ENCODE measurements around the gene INTS11. TPM values are rescaled to one million over a fixed set of nuclear protein-coding genes. Genes with fewer than 3 reads are reported as not detected.
A peak's percentile ranks its signal among the peaks of the same experiment; 100 is the strongest.

Gene INTS11
- total and polyA plus RNA-seq, 5 donors from 2014 or later: 66.2 to 138 (median 69.2) TPM

GRCh38 chr1:1283821-1284220 lies 40.6 kb downstream of the INTS11 start:
- peaks cover 0 to 2% (median 0%) of the 10 kb centered on the region in 7 donors for H3K9me3 Mint-ChIP-seq
- Histone ChIP-seq H3K4me3 (ENCODE audit: low read depth, low read length) (no peak overlapping the region), H3K27ac (ENCODE audit: insufficient read depth, low read length, poor library complexity, severe bottlenecking) (no peak overlapping the region), H3K4me1 (ENCODE audit: control insufficient read depth, insufficient read depth, low read length, poor library complexity, severe bottlenecking) (no peaks in the 10 kb centered on the region), H3K9me3 (ENCODE audit: control insufficient read depth in 2 of 2, low read length in 2 of 2) (no peaks in the 10 kb centered on the region), H3K27me3 (ENCODE audit: control insufficient read depth, insufficient read depth, low read length) (no peaks in the 10 kb centered on the region), H3K36me3 (ENCODE audit: control insufficient read depth, insufficient read depth, low read length) (no peaks in the 10 kb centered on the region)
- no peak for DNase-seq
- H3K27me3 Mint-ChIP-seq: no peaks in the 10 kb centered on the region
- H3K36me3 Mint-ChIP-seq: no peaks in the 10 kb centered on the region
- H3K4me3 Mint-ChIP-seq: no peak overlapping the region
- H3K4me1 Mint-ChIP-seq: no peaks in the 10 kb centered on the region
- H3K27ac Mint-ChIP-seq: peak overlapping the region in 1 of 3 donors; percentile 20
- ATAC-seq (ENCODE audit: low read depth in 2 of 2): no peak

GRCh38 chr1:1282998-1283397 lies 41.5 kb downstream of the INTS11 start:
- ATAC-seq (ENCODE audit: low read depth in 2 of 2): no peak
- Mint-ChIP-seq H3K27me3 (no peaks in the 10 kb centered on the region), H3K4me3 (no peak overlapping the region), H3K36me3 (no peaks in the 10 kb centered on the region), H3K9me3 (peaks cover 0 to 2% (median 0%) of the 10 kb centered on the region in 7 donors), H3K27ac (no peak overlapping the region), H3K4me1 (no peaks in the 10 kb centered on the region)
- H3K27me3 ChIP-seq (ENCODE audit: control insufficient read depth, insufficient read depth, low read length): no peaks in the 10 kb centered on the region
- no peaks in the 10 kb centered on the region for H3K4me1 ChIP-seq (ENCODE audit: control insufficient read depth, insufficient read depth, low read length, poor library complexity, severe bottlenecking)
- H3K36me3 ChIP-seq (ENCODE audit: control insufficient read depth, insufficient read depth, low read length): no peaks in the 10 kb centered on the region
- H3K27ac ChIP-seq (ENCODE audit: insufficient read depth, low read length, poor library complexity, severe bottlenecking): no peak overlapping the region
- DNase-seq: no peak
- H3K4me3 ChIP-seq (ENCODE audit: low read depth, low read length): no peak overlapping the region
- no peaks in the 10 kb centered on the region for H3K9me3 ChIP-seq (ENCODE audit: control insufficient read depth in 2 of 2, low read length in 2 of 2)

GRCh38 chr1:1281533-1282321 lies 42.7 kb downstream of the INTS11 start:
- Mint-ChIP-seq H3K9me3 (peaks cover 0 to 2% (median 0%) of the 10 kb centered on the region in 7 donors), H3K4me1 (no peaks in the 10 kb centered on the region), H3K4me3 (no peak overlapping the region), H3K27ac (no peak overlapping the region), H3K27me3 (no peaks in the 10 kb centered on the region), H3K36me3 (no peaks in the 10 kb centered on the region)
- H3K4me1 ChIP-seq (ENCODE audit: control insufficient read depth, insufficient read depth, low read length, poor library complexity, severe bottlenecking): no peaks in the 10 kb centered on the region
- no peak overlapping the region for H3K27ac ChIP-seq (ENCODE audit: insufficient read depth, low read length, poor library complexity, severe bottlenecking)
- ATAC-seq (ENCODE audit: low read depth in 2 of 2) (no peak), DNase-seq (no peak)
- no peaks in the 10 kb centered on the region for H3K27me3 ChIP-seq (ENCODE audit: control insufficient read depth, insufficient read depth, low read length)
- no peak overlapping the region for H3K4me3 ChIP-seq (ENCODE audit: low read depth, low read length)
- no peaks in the 10 kb centered on the region for H3K36me3 ChIP-seq (ENCODE audit: control insufficient read depth, insufficient read depth, low read length)
- H3K9me3 ChIP-seq (ENCODE audit: control insufficient read depth in 2 of 2, low read length in 2 of 2): no peaks in the 10 kb centered on the region

GRCh38 chr1:1280782-1281481 lies 43.5 kb downstream of the INTS11 start:
- no peaks in the 10 kb centered on the region for H3K4me1 ChIP-seq (ENCODE audit: control insufficient read depth, insufficient read depth, low read length, poor library complexity, severe bottlenecking)
- Mint-ChIP-seq H3K36me3 (no peaks in the 10 kb centered on the region), H3K27ac (peak overlapping the region in 1 of 3 donors; percentile 5), H3K4me1 (no peaks in the 10 kb centered on the region), H3K9me3 (peaks cover 0 to 2% (median 0%) of the 10 kb centered on the region in 7 donors), H3K4me3 (no peak overlapping the region), H3K27me3 (no peaks in the 10 kb centered on the region)
- DNase-seq (no peak), ATAC-seq (ENCODE audit: low read depth in 2 of 2) (no peak)
- no peak overlapping the region for H3K4me3 ChIP-seq (ENCODE audit: low read depth, low read length)
- H3K36me3 ChIP-seq (ENCODE audit: control insufficient read depth, insufficient read depth, low read length): no peaks in the 10 kb centered on the region
- H3K9me3 ChIP-seq (ENCODE audit: control insufficient read depth in 2 of 2, low read length in 2 of 2): no peaks in the 10 kb centered on the region
- H3K27me3 ChIP-seq (ENCODE audit: control insufficient read depth, insufficient read depth, low read length): no peaks in the 10 kb centered on the region
- no peak overlapping the region for H3K27ac ChIP-seq (ENCODE audit: insufficient read depth, low read length, poor library complexity, severe bottlenecking)

- DNase-seq: no peak
- H3K27ac ChIP-seq (ENCODE audit: insufficient read depth, low read length, poor library complexity, severe bottlenecking): no peak overlapping the region
- peaks cover 8% of the 10 kb centered on the region for H3K4me1 ChIP-seq (ENCODE audit: control insufficient read depth, insufficient read depth, low read length, poor library complexity, severe bottlenecking)
- peaks cover 0 to 6% (median 0%) of the 10 kb centered on the region in 4 donors for H3K4me1 Mint-ChIP-seq
- no peak overlapping the region for H3K4me3 Mint-ChIP-seq
- no peaks in the 10 kb centered on the region for H3K27me3 ChIP-seq (ENCODE audit: control insufficient read depth, insufficient read depth, low read length)
- no peaks in the 10 kb centered on the region for H3K36me3 ChIP-seq (ENCODE audit: control insufficient read depth, insufficient read depth, low read length)
- no peak overlapping the region for H3K27ac Mint-ChIP-seq
- ATAC-seq (ENCODE audit: low read depth in 2 of 2): no peak
- peaks cover 0 to 2% (median 0%) of the 10 kb centered on the region in 7 donors for H3K9me3 Mint-ChIP-seq
- no peak overlapping the region for H3K4me3 ChIP-seq (ENCODE audit: low read depth, low read length)
- H3K9me3 ChIP-seq (ENCODE audit: control insufficient read depth in 2 of 2, low read length in 2 of 2): no peaks in the 10 kb centered on the region
- no peaks in the 10 kb centered on the region for H3K36me3 Mint-ChIP-seq
- no peaks in the 10 kb centered on the region for H3K27me3 Mint-ChIP-seq
Observed at GRCh38 chr1:1279028-1279427, 45.4 kb downstream of the INTS11 start.

GRCh38 chr1:1278620-1279019 lies 45.8 kb downstream of the INTS11 start:
- Mint-ChIP-seq H3K27ac (no peak overlapping the region), H3K4me3 (peak overlapping the region in 1 of 4 donors; percentile 54), H3K36me3 (no peaks in the 10 kb centered on the region), H3K27me3 (no peaks in the 10 kb centered on the region), H3K9me3 (peaks cover 0 to 2% (median 0%) of the 10 kb centered on the region in 7 donors), H3K4me1 (peaks cover 0 to 6% (median 0%) of the 10 kb centered on the region in 4 donors)
- DNase-seq (no peak), ATAC-seq (ENCODE audit: low read depth in 2 of 2) (no peak)
- no peaks in the 10 kb centered on the region for H3K27me3 ChIP-seq (ENCODE audit: control insufficient read depth, insufficient read depth, low read length)
- H3K4me3 ChIP-seq (ENCODE audit: low read depth, low read length): no peak overlapping the region
- H3K36me3 ChIP-seq (ENCODE audit: control insufficient read depth, insufficient read depth, low read length): no peaks in the 10 kb centered on the region
- peaks cover 9% of the 10 kb centered on the region for H3K4me1 ChIP-seq (ENCODE audit: control insufficient read depth, insufficient read depth, low read length, poor library complexity, severe bottlenecking)
- H3K27ac ChIP-seq (ENCODE audit: insufficient read depth, low read length, poor library complexity, severe bottlenecking): no peak overlapping the region
- no peaks in the 10 kb centered on the region for H3K9me3 ChIP-seq (ENCODE audit: control insufficient read depth in 2 of 2, low read length in 2 of 2)

- H3K36me3 Mint-ChIP-seq: no peaks in the 10 kb centered on the region
- H3K9me3 Mint-ChIP-seq: no peaks in the 10 kb centered on the region
- H3K27me3 Mint-ChIP-seq: no peaks in the 10 kb centered on the region
- Histone ChIP-seq H3K36me3 (ENCODE audit: control insufficient read depth, insufficient read depth, low read length) (no peaks in the 10 kb centered on the region), H3K27me3 (ENCODE audit: control insufficient read depth, insufficient read depth, low read length) (no peaks in the 10 kb centered on the region), H3K27ac (ENCODE audit: insufficient read depth, low read length, poor library complexity, severe bottlenecking) (no peak overlapping the region), H3K4me1 (ENCODE audit: control insufficient read depth, insufficient read depth, low read length, poor library complexity, severe bottlenecking) (peaks cover 32% of the 10 kb centered on the region), H3K4me3 (ENCODE audit: low read depth, low read length) (no peak overlapping the region), H3K9me3 (ENCODE audit: control insufficient read depth in 2 of 2, low read length in 2 of 2) (no peaks in the 10 kb centered on the region)
- H3K27ac Mint-ChIP-seq: peak overlapping the region in 1 of 3 donors; percentile 12
- H3K4me1 Mint-ChIP-seq: peaks cover 0 to 29% (median 11%) of the 10 kb centered on the region in 4 donors
- H3K4me3 Mint-ChIP-seq: peak overlapping the region; percentile 46 to 90 (median 84)
- DNase-seq: no peak
- no peak for ATAC-seq (ENCODE audit: low read depth in 2 of 2)
Observed at GRCh38 chr1:1275836-1276235, 48.6 kb downstream of the INTS11 start.

Data from CD4-positive, CD25-positive, alpha-beta regulatory T cell (primary cell).